GM12878 (cell line): ENCODE results near the gene RAD51B. TPM values are rescaled to one million over a fixed set of nuclear protein-coding genes. Genes with fewer than 3 reads are reported as not detected.

ENCODE experiments used
- ATAC-seq: fragments of 200-7000 bp; cut with Tn5 transposase; 3 replicates; pipeline ENCODE4 v1.9.1; 2020; ENCODE audit warnings: mild to moderate bottlenecking, moderate library complexity
- BruUV-seq: library from RNA; stranded (reverse); fragments of 400-500 nt; replicated peaks from 2 replicates; lab custom pipeline; 2021; lab: Mats Ljungman, UMichigan
- CTCF ChIA-PET: fragments of 300-600 bp; sonication (Branson Sonifier 250); formaldehyde crosslinking; extraction: SDS; loops from one replicate; lab custom pipeline; 2021; ENCODE audit warnings: inconsistent platforms; lab: Yijun Ruan, JAX
- POLR2A ChIA-PET: fragments of 350-600 bp; formaldehyde crosslinking; extraction: SDS; loops from one replicate; lab custom pipeline; 2021; ENCODE audit warnings: inconsistent platforms; lab: Charles Lee
- RAD21 ChIA-PET: fragments of 300-600 bp; sonication (Branson Sonifier 250); formaldehyde crosslinking; loops from one replicate; lab custom pipeline; 2023; ENCODE audit warnings: antibody characterized with exemption; ENCODE audit not compliant: unreplicated experiment; lab: Charles Lee
- SMC1A ChIA-PET: fragments of 300-600 bp; sonication (Branson Sonifier 250); formaldehyde crosslinking; loops from one replicate; lab custom pipeline; 2023; ENCODE audit not compliant: unreplicated experiment, uncharacterized antibody; lab: Charles Lee
- DNase-seq: peaks from one replicate; pipeline ENCODE4 v3.0.0-alpha.2; 2011; ENCODE audit warnings: low read depth, low spot score
- FAIRE-seq: peaks from 3 replicates; lab custom pipeline; 2011; peaks lifted over from hg19 to GRCh38; lab: Jason Lieb, UNC
- H2AFZ ChIP-seq: 2 replicates; pipeline ENCODE4 v1.6.0; 2011; ENCODE audit warnings: low read depth, low read length, control low read depth; ENCODE audit not compliant: control insufficient read depth
- H3K27ac ChIP-seq: 2 replicates; pipeline ENCODE4 v1.5.1; 2011; ENCODE audit warnings: control low read depth; ENCODE audit not compliant: control insufficient read depth, insufficient read depth
- H3K27me3 ChIP-seq, 2 experiments: replicated peaks in 1 of 2; 2 replicates each; pipeline versions ENCODE4 v1.6.0 to v1.6.1; 2011; ENCODE audit warnings: low read length in 1 of 2; ENCODE audit not compliant: control insufficient read depth in 2 of 2, insufficient read depth in 2 of 2
- H3K36me3 ChIP-seq, 2 experiments: 2 replicates each; pipeline ENCODE4 v1.5.1; 2011; ENCODE audit warnings: low read length in 1 of 2; ENCODE audit not compliant: control insufficient read depth in 2 of 2, insufficient read depth in 2 of 2
- H3K4me1 ChIP-seq: 2 replicates; pipeline ENCODE4 v1.6.1; 2011; ENCODE audit warnings: mild to moderate bottlenecking, low read length, moderate library complexity, mixed read lengths; ENCODE audit not compliant: control insufficient read depth, insufficient read depth
- H3K4me2 ChIP-seq: 2 replicates; pipeline ENCODE4 v1.6.0; 2011; ENCODE audit warnings: control low read depth; ENCODE audit not compliant: control insufficient read depth, insufficient read depth
- H3K4me3 ChIP-seq: fragments of 200-600 bp; sonication (generic); 2 replicates; pipeline ENCODE4 v1.5.1; 2016
- H3K79me2 ChIP-seq: 2 replicates; pipeline ENCODE4 v1.6.0; 2011; ENCODE audit warnings: low read length; ENCODE audit not compliant: control insufficient read depth, insufficient read depth
- H3K9ac ChIP-seq: 2 replicates; pipeline ENCODE4 v1.8.0; 2011; ENCODE audit warnings: low read length, control low read depth, mixed read lengths; ENCODE audit not compliant: control insufficient read depth, insufficient read depth
- H3K9me3 ChIP-seq: replicated peaks from 3 replicates; pipeline ENCODE4 v1.5.1; 2011; ENCODE audit warnings: mild to moderate bottlenecking, low read length; ENCODE audit not compliant: control insufficient read depth, insufficient read depth
- H4K20me1 ChIP-seq: 2 replicates; pipeline ENCODE4 v1.6.0; 2011; ENCODE audit not compliant: control insufficient read depth, insufficient read depth
- BCL11A ChIP-seq: IDR thresholded peaks from 2 replicates; pipeline ENCODE4 v1.6.1; 2011; ENCODE audit warnings: low read depth, low read length
- CBX5 ChIP-seq: sonication (generic); IDR thresholded peaks from 2 replicates; pipeline ENCODE4 v1.6.1; 2016; ENCODE audit warnings: low read depth, moderate library complexity, mild to moderate bottlenecking, inconsistent platforms
- EGR1 ChIP-seq, 2 experiments: IDR thresholded peaks; 1 replicate in 1 of 2; 2 replicates in 1 of 2; pipeline ENCODE4 v1.6.1; 2011 to 2012; ENCODE audit warnings: low read depth in 2 of 2, low read length in 2 of 2, borderline replicate concordance in 1 of 2, mild to moderate bottlenecking in 1 of 2, moderate library complexity in 1 of 2
- MTA3 ChIP-seq: IDR thresholded peaks from 2 replicates; pipeline ENCODE4 v1.6.1; 2012; ENCODE audit warnings: low read length, inconsistent platforms, borderline replicate concordance
- NFXL1 ChIP-seq: fragments of 450-650 bp; IDR thresholded peaks from 2 replicates; pipeline ENCODE4 v1.6.1; 2017; ENCODE audit warnings: antibody characterized with exemption, mild to moderate bottlenecking, borderline replicate concordance
- NFYB ChIP-seq: IDR thresholded peaks from 2 replicates; pipeline ENCODE4 v1.6.1; 2011; ENCODE audit warnings: low read depth, mild to moderate bottlenecking, low read length, improper control_type of control experiment, moderate library complexity; ENCODE audit not compliant: insufficient read depth
- REST ChIP-seq: IDR thresholded peaks from 2 replicates; pipeline ENCODE4 v1.6.1; 2012; ENCODE audit warnings: mild to moderate bottlenecking, low read depth, low read length
- SRF ChIP-seq, 2 experiments: IDR thresholded peaks; 2 replicates each; pipeline ENCODE4 v1.6.1; 2011; ENCODE audit warnings: low read depth in 2 of 2, low read length in 2 of 2, mild to moderate bottlenecking in 1 of 2, moderate library complexity in 1 of 2
- TAF1 ChIP-seq: IDR thresholded peaks from 2 replicates; pipeline ENCODE4 v1.6.1; 2011; ENCODE audit warnings: mild to moderate bottlenecking, low read depth, low read length, borderline replicate concordance
- TBL1XR1 ChIP-seq: IDR thresholded peaks from 2 replicates; pipeline ENCODE4 v1.6.1; 2012; ENCODE audit warnings: low read depth, low read length, improper control_type of control experiment
- TCF12 ChIP-seq: IDR thresholded peaks from 2 replicates; pipeline ENCODE4 v1.6.1; 2011; ENCODE audit warnings: low read depth, mild to moderate bottlenecking, low read length
- ZNF687 ChIP-seq: fragments of 450-650 bp; IDR thresholded peaks from 2 replicates; pipeline ENCODE4 v1.6.1; 2017; ENCODE audit warnings: mild to moderate bottlenecking, moderate library complexity
- WGBS: methylation state at CpG from one replicate; pipeline ENCODE4 v1.1.6; 2016; ENCODE audit warnings: low lambda C conversion rate; ENCODE audit not compliant: insufficient replicate concordance, insufficient coverage; ENCODE audit errors: missing lambda C conversion rate; 5-methylcytosine and 5-hydroxymethylcytosine counted together
- in situ Hi-C: fragments of 300-500 bp; cut with MboI; formaldehyde crosslinking; loops from 9 replicates; pipeline ENCODE4 v1.14.3; 2018; ENCODE audit warnings: mixed read lengths
- intact Hi-C: fragments of 100-400 bp; cut with micrococcal nuclease; formaldehyde crosslinking; loops from one replicate; pipeline ENCODE4 v1.14.2; 2022; ENCODE audit not compliant: unreplicated experiment
- polyA plus RNA-seq, 11 experiments: library from polyadenylated mRNA; depleted of rRNA in 4 of 11; unstranded in 6 of 11; stranded (reverse) in 5 of 11; fragments of >200 nt; fragmentation: Nextera tagmentation in 4 of 11; fragmentation: Illumina TruSeq in 1 of 11; extraction: Ambion mirVana in 4 of 11; extraction: Trizol in 1 of 11; gene quantifications; 1 replicate in 1 of 11; 2 replicates in 10 of 11; pipeline versions ENCODE4 v1.2.1 to v1.2.3, GENCODE V29; 2011 to 2016; ENCODE audit warnings: inconsistent platforms in 2 of 11, missing spikeins in 2 of 11, low read depth in 1 of 11
- total RNA-seq, 4 experiments: library from RNA; depleted of rRNA in 3 of 4; stranded (reverse); fragments of >200 nt in 3 of 4; fragmentation: Illumina TruSeq in 1 of 4; extraction: Trizol in 1 of 4; gene quantifications; 2 replicates each; pipeline versions ENCODE4 v1.2.1 to v1.2.3, GENCODE V29; 2013 to 2021

Gene RAD51B
- total and polyA plus RNA-seq, 10 of the 15 experiments (the other 5 are each of a cell fraction or from before 2014, with no cell fraction given), result 9.8 to 26.8 (median 21.3) TPM

GRCh38 chr14:68377459-68377858, 557.9 kb downstream of the RAD51B start (continued):
- TF ChIP-seq TCF12 (0 out of 2 replicates have a peak, but pooled peaks have one; percentile 42), EGR1 (IDR thresholded peaks at IDR 0.05; ENCODE audit: borderline replicate concordance in 1 of 2, low read depth in 2 of 2, low read length in 2 of 2) (no peak)

- BruUV-seq, result TSS peak; percentile 63
- RAD21 ChIA-PET, result interaction anchor here (0.7 to 15.0 kb wide), 34 partner anchors 12 to 464 kb away, joined by 3 to 194 read pairs (median 5); partner anchors contain the start of gene ZFP36L1
- ATAC-seq (peak; percentile 73), DNase-seq (no peak), FAIRE-seq (no peak)
- H3K9me3 ChIP-seq, result no peaks in the 10 kb centered on the region
- H3K36me3 ChIP-seq, result peaks cover 0 to 2% of the 10 kb centered on the region in 2 experiments; a peak in 1 of 4 replicates
- WGBS, result 54% methylated on average over 8 of the region's 8 CpGs
- H3K4me1 ChIP-seq, result peaks cover 65% of the 10 kb centered on the region
- H3K79me2 ChIP-seq, result peaks cover 16% of the 10 kb centered on the region
- POLR2A ChIA-PET, result interaction anchor here (0.5 to 8.2 kb wide), 11 partner anchors 13 to 127 kb away, joined by 4 to 103 read pairs (median 7); no protein-coding TSS in a partner anchor
- H3K27ac ChIP-seq, result peak overlapping the region; percentile 65
- H3K27me3 ChIP-seq, result no peaks in the 10 kb centered on the region
- SMC1A ChIA-PET, result interaction anchor here (0.6 to 8.7 kb wide), 30 partner anchors 7 to 562 kb away, joined by 3 to 181 read pairs (median 4); no protein-coding TSS in a partner anchor
- peak overlapping the region; percentile 45 for H3K9ac ChIP-seq
- CTCF ChIA-PET, result interaction anchor here (0.6 to 7.6 kb wide), 20 partner anchors 10 to 442 kb away, joined by 3 to 60 read pairs (median 4); no protein-coding TSS in a partner anchor
- peak overlapping the region; percentile 77 for H3K4me2 ChIP-seq
- no peaks in the 10 kb centered on the region for H4K20me1 ChIP-seq
- H3K4me3 ChIP-seq, result peak overlapping the region; percentile 43; the same call in 1 of the 2 replicates
- in situ Hi-C loops, result no loop called here
- peak overlapping the region; percentile 44; the same call in 1 of the 2 replicates for H2AFZ ChIP-seq
- intact Hi-C loops, result loop anchor here (1.0 to 2.0 kb wide), 7 partner anchors 23 to 437 kb away; no protein-coding TSS in a partner anchor
- 0 out of 2 replicates have a peak, but pooled peaks have one; percentile 5 for TF ChIP-seq BCL11A
- TF ChIP-seq TAF1, result no peak
- TF ChIP-seq ZNF687, result no peak
- TF ChIP-seq NFXL1, result no peak
- TF ChIP-seq NFYB, result 0 out of 2 replicates have a peak, but pooled peaks have one; percentile 18
- TF ChIP-seq TBL1XR1, result no peak
- TF ChIP-seq CBX5, result no peak
- TF ChIP-seq SRF (IDR thresholded peaks at IDR 0.05; ENCODE audit: low read depth in 2 of 2, low read length in 2 of 2), result no peak
- peak; percentile 19; the same call in 1 of the 2 replicates for TF ChIP-seq MTA3
- TF ChIP-seq REST, result no peak
These were observed 560.1 kb downstream of the RAD51B start for GRCh38 chr14:68379510-68380328.
